ENCODE data around the gene INHA. TPM values are rescaled to one million over a fixed set of nuclear protein-coding genes. Genes with fewer than 3 reads are reported as not detected.
A peak's percentile ranks its signal among the peaks of the same experiment; 100 is the strongest.

Gene INHA
- total RNA-seq, 4 donors from 2014 or later: 0.50 to 1.1 (median 0.81) TPM; not detected in 1

DNA sequence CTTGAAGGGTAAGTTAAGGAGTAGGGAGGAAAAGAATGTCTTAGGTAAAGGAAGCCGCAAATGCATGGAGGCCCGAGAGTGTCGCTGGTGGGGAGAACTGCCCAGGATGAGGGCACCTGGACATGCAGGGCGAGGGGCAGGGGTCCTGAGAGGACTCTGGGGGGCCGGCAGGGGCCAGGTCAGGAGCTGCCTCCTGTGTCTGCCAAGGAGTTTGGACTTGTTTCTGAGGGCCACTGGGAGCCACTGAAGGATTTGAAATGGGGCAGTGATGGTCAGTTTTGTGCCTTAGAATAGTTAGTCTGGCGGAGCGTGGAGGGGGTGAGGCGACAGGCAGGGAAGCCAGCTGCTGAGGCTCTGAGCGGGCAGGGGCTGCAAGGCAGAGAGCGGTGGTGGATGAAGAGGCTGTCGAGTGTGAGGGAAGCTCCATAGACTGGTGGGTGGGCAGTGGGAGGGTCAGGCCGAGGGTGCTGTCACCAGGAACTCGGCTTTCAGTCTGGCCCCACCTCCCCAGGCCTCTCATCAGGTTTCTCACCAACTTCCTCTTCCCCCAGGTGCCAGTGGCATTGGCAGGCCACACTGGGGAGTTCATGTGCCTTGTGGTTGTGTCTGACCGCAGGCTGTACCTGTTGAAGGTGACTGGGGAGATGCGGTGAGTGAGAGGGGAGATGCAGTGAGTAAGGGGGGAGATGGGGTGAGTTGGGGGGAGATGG, 40.6 kb downstream of the INHA start:
- intact Hi-C loops (cut with DNase I): no loop called here
- Histone ChIP-seq H3K27me3 (no peaks in the 10 kb centered on the region), H3K27ac (no peak overlapping the region), H3K4me1 (no peaks in the 10 kb centered on the region), H3K4me3 (replicated peaks in 1 of 3) (no peak overlapping the region), H3K9me3 (no peaks in the 10 kb centered on the region), H3K36me3 (peaks cover 11 to 22% of the 10 kb centered on the region in 2 donors)
- WGBS, 2 donors: 89 to 92% methylated on average over 13 of the region's 15 CpGs
- TF ChIP-seq, protein P1, sequence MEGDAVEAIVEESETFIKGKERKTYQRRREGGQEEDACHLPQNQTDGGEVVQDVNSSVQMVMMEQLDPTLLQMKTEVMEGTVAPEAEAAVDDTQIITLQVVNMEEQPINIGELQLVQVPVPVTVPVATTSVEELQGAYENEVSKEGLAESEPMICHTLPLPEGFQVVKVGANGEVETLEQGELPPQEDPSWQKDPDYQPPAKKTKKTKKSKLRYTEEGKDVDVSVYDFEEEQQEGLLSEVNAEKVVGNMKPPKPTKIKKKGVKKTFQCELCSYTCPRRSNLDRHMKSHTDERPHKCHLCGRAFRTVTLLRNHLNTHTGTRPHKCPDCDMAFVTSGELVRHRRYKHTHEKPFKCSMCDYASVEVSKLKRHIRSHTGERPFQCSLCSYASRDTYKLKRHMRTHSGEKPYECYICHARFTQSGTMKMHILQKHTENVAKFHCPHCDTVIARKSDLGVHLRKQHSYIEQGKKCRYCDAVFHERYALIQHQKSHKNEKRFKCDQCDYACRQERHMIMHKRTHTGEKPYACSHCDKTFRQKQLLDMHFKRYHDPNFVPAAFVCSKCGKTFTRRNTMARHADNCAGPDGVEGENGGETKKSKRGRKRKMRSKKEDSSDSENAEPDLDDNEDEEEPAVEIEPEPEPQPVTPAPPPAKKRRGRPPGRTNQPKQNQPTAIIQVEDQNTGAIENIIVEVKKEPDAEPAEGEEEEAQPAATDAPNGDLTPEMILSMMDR (IDR thresholded peaks at IDR 0.05): no peak
- TF ChIP-seq POLR2A (IDR thresholded peaks at IDR 0.05): no peak
- no peak for DNase-seq

DNA sequence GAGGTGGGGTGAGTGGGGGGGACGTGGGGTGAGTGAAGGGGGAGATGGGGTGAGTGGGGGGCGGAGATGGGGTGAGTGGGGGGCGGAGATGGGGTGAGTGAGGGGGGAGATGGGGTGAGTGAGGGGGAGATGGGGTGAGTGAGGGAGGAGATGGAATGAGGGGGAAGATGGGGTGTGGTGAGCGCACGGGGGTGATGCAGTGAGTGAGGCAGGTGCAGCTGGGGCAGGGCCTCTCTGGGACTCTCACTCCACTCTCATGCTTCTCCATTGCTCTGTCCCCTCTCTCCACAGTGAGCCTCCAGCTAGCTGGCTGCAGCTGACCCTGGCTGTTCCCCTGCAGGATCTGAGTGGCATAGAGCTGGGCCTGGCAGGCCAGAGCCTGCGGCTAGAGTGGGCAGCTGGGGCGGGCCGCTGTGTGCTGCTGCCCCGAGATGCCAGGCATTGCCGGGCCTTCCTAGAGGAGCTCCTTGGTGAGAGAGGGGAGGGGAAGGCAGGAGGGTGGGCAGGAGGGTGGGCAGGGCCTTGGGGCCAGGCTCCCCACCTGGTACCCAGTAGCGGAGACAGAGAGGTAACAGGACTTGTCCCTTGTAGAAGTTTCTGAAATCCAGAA, 41.5 kb downstream of the INHA start:
- 96 to 97% methylated on average over 6 to 9 of the region's 11 CpGs for WGBS, 2 donors
- Histone ChIP-seq H3K4me1 (no peaks in the 10 kb centered on the region), H3K27me3 (no peaks in the 10 kb centered on the region), H3K9me3 (no peaks in the 10 kb centered on the region), H3K4me3 (replicated peaks in 1 of 3) (no peak overlapping the region), H3K27ac (no peak overlapping the region), H3K36me3 (peaks cover 7 to 16% of the 10 kb centered on the region in 2 donors)
- intact Hi-C loops (cut with DNase I): no loop called here
- DNase-seq: no peak
- TF ChIP-seq, protein P1 (IDR thresholded peaks at IDR 0.05): no peak
- TF ChIP-seq POLR2A (IDR thresholded peaks at IDR 0.05): no peak

DNA sequence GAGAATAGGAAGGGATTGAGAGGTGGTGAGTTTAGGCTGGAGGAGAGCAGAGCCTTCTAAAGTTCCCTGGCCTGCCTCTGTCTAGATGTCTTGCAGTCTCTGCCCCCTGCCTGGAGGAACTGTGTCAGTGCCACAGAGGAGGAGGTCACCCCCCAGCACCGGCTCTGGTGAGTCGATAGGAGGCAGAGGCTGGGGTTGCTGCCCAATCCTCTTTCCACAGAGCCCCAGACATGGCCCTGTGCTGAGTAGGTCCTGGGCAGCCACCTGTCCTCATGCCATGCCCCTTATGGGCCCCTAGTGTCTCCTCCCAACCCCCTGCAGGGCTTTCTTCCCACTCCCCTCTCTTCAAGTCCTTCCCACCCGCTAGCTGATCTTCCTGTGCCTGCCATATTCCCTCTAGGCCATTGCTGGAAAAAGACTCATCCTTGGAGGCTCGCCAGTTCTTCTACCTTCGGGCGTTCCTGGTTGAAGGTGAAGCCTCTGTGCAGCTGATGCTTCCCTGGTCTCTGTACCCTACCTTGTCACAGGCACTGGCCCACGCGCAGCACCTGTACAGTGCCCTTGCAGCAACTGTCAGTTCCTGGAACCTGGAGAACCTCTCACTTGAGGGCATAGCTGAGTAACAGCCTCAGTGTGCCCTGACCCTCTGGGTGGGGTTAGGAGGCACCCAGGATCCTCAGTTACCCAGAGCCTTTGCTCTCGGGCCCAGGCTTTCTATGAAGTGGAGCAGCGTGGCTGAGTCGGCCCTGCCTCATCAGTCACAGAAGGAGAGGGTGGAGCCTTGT, 42.2 kb downstream of the INHA start:
- Histone ChIP-seq H3K27me3 (no peaks in the 10 kb centered on the region), H3K4me3 (replicated peaks in 1 of 3) (no peak overlapping the region), H3K4me1 (no peaks in the 10 kb centered on the region), H3K27ac (no peak overlapping the region), H3K36me3 (peaks cover 2 to 10% of the 10 kb centered on the region in 2 donors), H3K9me3 (no peaks in the 10 kb centered on the region)
- WGBS, 2 donors: 77 to 81% methylated on average over 11 of the region's 11 CpGs
- intact Hi-C loops (cut with DNase I): no loop called here
- peak; percentile 45 to 52 for DNase-seq
- TF ChIP-seq, protein P1 (IDR thresholded peaks at IDR 0.05): no peak
- no peak for TF ChIP-seq POLR2A (IDR thresholded peaks at IDR 0.05)

DNA sequence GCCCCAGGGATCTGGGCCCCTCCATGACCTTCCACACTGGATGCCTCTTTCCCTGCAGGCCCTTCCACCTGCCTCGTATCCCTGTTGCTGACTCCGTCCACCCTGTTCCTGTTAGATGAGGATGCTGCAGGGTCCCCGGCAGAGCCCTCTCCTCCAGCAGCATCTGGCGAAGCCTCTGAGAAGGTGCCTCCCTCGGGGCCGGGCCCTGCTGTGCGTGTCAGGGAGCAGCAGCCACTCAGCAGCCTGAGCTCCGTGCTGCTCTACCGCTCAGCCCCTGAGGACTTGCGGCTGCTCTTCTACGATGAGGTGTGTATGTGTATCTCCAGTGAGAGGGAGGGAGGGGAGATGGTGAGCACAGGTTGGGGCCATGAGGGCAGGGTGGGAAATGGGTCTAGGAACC, 42.9 kb downstream of the INHA start:
- 81 to 90% methylated on average over 6 to 11 of the region's 11 CpGs for WGBS, 2 donors

More for the DNA sequence above, 42.9 kb downstream of the INHA start:
- intact Hi-C loops (cut with DNase I): no loop called here
- Histone ChIP-seq H3K27me3 (no peaks in the 10 kb centered on the region), H3K4me3 (replicated peaks in 1 of 3) (no peak overlapping the region), H3K36me3 (peaks cover 0 to 10% of the 10 kb centered on the region in 2 donors), H3K9me3 (no peaks in the 10 kb centered on the region), H3K4me1 (no peaks in the 10 kb centered on the region), H3K27ac (no peak overlapping the region)
- DNase-seq: no peak
- TF ChIP-seq, protein P1 (IDR thresholded peaks at IDR 0.05): no peak
- TF ChIP-seq POLR2A (IDR thresholded peaks at IDR 0.05): no peak

All from thyroid gland (tissue), 4 donors.